H1 (cell line): ENCODE measurements around the gene DRC7. TPM values are rescaled to one million over a fixed set of nuclear protein-coding genes. Genes with fewer than 3 reads are reported as not detected.

Source experiments
- CREB1 ChIP-seq: IDR thresholded peaks from 2 replicates; pipeline ENCODE4 v1.6.1; 2012; ENCODE audit warnings: inconsistent platforms
- KDM4A ChIP-seq: IDR thresholded peaks from one replicate; pipeline ENCODE4 v1.7.1; 2012; ENCODE audit warnings: low read depth, mild to moderate bottlenecking, moderate library complexity, low read length, inconsistent platforms; ENCODE audit not compliant: severe bottlenecking
- RXRA ChIP-seq: IDR thresholded peaks from 2 replicates; pipeline ENCODE4 v1.6.1; 2011; ENCODE audit warnings: low read depth, mild to moderate bottlenecking, low read length, moderate library complexity; ENCODE audit not compliant: insufficient read depth
- polyA plus RNA-seq, 7 experiments: library from polyadenylated mRNA; depleted of rRNA in 3 of 7; stranded (reverse) in 5 of 7; unstranded in 2 of 7; fragments of >200 nt in 5 of 7; fragments of 200-250 nt in 2 of 7; gene quantifications; 1 replicate in 5 of 7; 2 replicates in 1 of 7; 4 replicates in 1 of 7; pipeline versions ENCODE4 v1.2.1 to v1.2.3, GENCODE V29; 2011 to 2013; ENCODE audit warnings: missing spikeins in 2 of 7, mixed read lengths in 2 of 7
- total RNA-seq: library from RNA; stranded (reverse); fragmentation: NEBNext Ultra II Directional; extraction: Animal tissue kit (Norgen Biotek cat#: 25700); gene quantifications from 2 replicates; pipeline ENCODE4 v1.2.1, GENCODE V29; 2021

DRC7 gene
- total and polyA plus RNA-seq, 2 of the 8 experiments (the other 6 are each of a cell fraction or from before 2014, with no cell fraction given), result 0.14 TPM; not detected in 1

DNA sequence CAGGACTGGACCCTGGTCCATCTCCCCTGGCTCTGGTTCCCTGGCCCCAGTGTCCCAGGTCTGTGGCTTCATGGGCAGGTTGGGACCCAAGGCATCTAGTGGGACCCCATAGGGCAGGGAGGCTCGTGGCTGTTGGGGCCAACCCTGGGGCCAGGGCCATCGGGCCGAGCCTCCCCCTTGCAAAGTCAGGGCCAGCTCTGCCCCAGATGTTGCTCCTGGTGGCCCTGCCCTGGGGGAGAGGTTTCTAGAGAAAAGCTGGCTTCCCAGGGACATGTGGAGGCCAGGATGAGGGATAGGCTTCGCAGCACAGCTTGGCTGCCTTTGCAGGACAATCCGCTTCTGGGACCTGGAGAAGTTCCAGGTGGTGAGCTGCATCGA lies 57.6 kb downstream of the DRC7 start (continued):
- no peak for TF ChIP-seq KDM4A
- TF ChIP-seq RXRA, result no peak
- no peak for TF ChIP-seq CREB1
